OCI-M2 (cell line): Measurements from ENCODE around the gene FOXP3.

Source experiments
- DNase-seq: peaks from one replicate; lab custom pipeline; 2025; ENCODE audit not compliant: unreplicated experiment; lab: John Stamatoyannopoulos, UW

FOXP3 gene

DNA sequence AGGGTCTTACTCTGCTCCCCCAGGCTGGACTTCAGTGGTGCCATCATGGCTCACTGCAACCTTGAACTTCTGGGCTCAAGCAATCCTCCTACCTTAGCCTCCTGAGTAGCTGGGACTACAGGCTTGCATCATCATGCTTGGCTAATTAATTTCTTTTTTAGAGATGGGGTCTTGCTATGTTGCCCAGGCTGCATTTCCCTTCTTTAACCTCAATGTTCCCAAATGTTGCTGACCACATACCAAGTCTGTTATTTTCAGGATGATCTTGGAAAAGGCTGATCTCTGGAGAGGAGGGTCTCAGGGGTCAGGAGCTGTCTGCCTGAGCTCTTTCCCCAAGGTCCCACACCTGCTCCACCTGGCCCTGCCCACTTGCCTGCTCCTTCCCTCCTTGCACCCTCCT, 44.4 kb downstream of the FOXP3 start:
- no peak for DNase-seq

DNA sequence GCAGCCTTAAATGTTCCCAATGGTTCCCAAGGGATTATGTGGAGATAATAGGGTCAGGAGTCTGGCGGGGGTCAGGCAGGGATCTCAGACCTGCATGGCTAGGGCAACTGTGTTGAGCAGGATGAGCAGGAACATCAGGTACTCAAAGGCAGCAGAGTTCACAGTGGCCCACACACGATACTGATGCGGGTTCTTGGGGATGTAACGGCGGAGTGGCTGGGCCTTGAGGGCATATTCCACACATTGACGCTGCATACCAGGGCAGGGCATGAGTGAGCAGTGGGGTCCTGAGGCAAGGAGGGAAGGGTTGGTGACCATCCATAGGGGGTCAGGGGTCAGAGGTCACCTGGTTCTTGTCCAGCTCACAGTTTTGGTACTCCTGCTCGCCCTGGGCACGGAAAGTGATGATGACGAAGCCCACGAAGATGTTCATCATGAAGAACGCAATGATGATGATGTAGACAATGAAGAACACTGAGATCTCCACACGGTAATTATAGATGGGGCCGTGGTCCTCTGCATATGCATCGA, 49.4 kb downstream of the FOXP3 start:
- no peak for DNase-seq

DNA sequence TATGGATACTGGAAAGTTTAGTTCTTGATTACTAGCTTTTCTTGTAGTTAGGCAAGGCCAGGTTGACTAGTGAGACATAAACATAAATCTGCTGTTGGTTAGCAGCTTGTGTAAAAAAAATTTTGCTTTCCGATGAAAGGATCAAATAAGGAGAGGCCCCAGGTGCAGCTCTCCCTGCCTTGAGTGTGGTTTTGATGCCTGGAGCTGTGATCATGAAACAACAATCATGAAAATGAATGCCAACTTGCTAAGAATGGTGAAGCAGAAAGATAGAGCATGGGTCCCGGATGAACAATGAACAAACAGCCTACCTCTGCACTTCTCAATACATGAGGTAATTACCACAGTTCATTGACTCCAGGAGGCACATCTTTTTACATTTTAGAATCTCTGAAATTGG, 50.1 kb downstream of the FOXP3 start:
- no peak for DNase-seq

DNA sequence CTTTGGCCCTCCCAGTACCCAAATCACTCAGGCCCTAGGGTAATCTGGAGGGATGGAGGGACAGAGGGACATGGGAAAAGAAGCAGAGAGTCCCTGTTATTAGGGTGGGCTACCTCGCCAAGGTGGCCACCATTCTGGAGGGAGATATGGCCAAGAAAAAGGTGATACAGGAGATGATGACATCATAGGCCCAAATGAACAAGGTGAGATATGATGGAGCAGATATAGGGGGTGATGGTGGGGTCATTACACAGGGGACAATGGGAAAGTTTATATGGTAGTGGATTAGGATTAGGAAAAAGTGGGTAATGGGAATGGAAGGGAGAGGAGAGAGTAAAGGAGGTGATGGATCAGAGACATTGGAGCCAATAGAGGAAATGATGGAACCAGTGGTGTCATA, 51.6 kb downstream of the FOXP3 start:
- no peak for DNase-seq

DNA sequence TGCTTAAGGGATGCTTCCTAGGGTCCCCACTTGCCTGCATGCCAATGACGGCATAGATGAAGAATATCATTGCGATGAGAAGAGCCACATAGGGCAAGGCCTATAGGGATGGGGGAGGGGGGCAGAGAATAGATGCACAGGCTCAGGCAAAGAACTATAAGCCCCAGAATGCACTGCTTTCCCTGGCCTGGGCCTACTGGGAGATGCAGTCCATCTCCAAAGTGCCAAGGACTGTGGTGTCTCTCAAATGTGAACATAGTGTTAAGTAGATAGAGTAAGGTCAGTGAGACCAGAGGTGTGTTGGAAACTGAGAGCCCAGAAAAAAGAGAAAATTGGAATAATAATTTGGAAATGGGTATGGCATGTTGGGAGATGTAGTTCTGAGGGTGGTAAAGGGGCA, 52.3 kb downstream of the FOXP3 start:
- DNase-seq = no peak

DNA sequence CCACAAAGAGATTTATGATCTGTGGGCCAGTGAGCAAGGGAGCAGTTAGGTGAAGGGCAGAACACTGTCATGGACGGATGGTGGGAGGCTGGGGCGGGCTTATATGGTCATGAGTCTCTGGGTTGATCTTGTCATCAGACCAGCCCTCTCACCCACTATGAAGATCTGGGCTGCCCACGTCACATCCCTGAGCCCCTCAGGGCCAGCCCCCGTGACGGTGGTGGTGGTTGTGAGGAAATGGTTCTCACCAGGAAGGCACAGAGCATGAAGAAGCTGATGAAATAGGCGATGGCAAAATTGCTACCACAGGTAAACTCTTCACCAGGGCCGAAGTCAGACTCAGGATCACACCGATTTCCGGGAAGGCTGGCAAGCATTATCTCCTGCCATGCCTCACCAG, 53.4 kb downstream of the FOXP3 start:
- DNase-seq = no peak

DNA sequence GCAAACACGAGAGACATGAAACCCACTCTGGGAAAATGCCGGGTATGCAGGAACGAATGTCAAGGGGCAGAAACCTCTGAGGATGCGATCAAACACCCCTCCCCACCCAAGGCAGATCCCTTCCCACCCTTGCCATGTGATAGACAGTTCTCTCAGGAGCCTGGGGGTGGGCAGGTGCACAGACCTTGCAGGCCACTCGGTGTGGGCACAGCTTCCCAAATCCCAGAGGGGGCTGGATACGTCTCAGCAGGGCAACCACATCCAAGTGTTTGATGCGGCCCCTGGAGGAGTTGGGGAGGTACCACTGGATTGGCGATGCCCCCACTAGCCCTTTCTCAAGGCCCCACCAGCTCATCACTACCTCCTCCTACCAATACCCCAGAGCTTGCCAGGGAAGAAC, 54.1 kb downstream of the FOXP3 start:
- DNase-seq = no peak

DNA sequence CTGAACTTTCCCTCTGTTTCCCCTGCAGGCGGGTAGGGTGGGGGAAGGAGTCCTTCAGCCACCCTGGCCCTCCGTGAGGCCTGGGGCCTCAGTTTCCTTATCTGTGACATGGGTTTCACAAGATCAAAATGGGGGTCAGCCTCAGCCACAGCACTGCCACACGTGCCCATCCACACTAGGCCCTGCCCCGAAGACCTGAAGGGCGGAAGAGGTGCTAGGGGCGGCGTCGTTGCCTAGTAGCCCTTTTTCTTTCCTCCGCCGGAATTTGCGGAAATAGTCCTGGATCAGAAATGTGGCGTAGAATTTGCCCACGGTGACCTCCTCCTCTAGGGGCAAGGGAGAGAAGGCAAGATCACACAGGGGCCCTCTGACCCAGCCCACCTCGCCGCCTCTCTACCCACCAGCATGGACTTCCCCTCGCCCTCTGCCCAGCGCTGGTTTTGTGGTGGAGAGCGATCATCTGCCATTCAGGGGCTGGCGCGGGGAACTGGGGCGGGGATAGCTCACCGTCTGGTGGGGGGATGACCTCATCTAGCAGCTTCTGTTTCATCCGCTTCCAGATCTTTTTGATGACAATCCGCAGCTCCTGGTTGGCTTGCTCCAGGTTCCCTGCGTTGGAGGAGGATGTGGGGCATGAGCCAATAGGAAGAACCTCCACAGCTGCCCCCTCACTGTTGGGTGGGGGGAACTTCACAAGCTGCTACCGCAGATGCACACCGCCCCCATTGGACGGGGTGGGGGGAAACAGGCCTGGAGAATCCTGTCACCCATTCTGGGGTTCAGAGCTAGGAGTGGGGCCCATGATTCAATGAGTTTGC, 54.9 kb downstream of the FOXP3 start:
- DNase-seq = no peak

DNA sequence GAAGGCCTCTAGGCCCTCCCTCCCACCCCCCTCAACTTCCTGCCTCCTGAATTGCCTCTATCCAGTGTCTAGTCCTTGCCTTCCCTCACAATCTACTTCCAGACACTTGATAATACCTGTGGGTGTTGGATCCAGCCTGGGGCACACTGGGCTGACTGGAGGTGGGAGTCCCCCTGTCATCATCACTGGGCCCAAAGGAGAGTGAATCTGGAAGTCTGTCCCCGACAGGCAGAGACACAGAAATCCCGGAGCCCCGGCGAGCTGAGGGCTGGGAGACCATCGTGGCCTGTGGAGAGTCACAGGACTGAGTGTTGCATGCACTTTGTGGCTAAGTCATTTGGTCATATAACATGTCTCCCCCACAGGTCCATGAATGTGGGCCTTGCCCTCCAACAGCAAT, 56.1 kb downstream of the FOXP3 start:
- DNase-seq = no peak

DNA sequence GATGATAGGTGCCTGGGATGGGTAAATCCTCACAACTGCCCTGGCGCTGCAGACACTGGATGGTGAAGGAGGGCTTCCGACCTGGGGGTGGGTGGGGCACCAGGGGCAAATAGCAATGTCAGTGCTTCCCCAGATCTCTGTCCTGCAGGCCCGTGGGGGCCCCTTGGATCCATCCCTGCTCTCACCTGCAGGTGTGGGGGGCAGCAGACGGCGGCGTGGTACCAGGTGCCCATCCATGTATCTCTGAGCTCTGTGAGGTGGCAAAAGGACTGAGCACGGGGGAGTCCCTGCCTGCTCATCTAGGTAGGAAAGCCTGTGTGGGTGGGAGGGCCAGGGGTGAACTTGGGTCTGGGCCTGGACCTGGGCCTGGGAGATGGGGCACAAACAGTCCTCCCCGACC, 58.0 kb downstream of the FOXP3 start:
- DNase-seq = no peak

DNA sequence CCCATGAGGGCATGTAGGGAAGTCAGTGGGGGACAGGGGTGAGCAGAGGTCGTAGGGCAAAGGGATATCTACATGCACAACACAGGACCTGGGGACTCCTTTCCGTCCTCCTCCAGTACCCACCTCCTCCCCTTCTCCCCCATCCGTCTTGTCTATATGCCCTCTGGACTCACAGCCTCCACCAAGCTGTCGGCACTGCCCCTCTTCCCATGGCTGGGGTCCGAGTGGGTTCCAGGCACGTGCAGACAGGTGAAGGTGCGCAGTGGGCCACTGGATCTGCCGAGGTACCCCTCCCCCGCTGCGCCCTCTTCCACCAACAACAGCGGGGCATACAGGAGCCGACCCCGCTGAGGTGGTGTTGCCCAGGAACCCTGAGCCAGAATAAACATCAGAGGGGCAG, 59.1 kb downstream of the FOXP3 start:
- no peak for DNase-seq

DNA sequence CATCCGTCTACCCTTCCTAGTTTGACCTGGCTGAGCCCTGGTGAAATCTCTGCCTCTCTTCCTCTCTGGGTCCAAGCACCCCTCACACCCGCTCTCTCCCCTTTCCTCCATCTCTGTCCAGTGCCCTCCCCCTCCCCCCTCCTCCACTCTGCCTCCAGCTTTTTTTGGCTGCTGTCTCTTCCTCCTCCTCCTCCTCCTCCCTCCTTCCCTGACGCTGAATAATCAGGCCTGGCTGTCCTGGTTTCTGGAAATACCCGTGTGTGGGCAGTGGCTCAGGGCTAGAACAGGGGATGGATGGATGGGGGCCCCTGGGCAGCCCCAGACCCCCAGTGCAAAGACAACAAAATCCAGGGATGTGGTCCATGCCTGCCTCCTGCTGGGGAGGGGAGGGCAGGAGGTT, 59.8 kb downstream of the FOXP3 start:
- DNase-seq = no peak

DNA sequence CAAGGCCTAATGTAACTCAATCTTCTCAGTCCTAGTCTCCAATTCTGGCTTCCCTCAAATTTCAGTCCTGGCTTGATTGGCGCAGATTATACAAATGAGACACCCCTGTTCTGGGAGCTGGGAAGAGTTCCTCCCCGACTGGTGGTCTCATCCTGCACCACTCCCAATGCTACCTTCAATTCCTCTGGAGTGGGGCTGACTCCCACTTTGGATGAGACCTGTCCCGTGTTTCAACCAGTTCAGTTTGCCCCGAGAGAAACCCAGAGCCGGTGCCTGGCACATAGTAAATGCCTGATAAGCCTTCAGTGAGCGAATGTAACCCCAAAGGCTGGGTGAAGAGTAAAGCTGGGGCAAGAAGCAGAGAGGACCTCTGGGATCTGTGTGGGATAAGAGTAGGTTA, 60.5 kb downstream of the FOXP3 start:
- DNase-seq = no peak

DNA sequence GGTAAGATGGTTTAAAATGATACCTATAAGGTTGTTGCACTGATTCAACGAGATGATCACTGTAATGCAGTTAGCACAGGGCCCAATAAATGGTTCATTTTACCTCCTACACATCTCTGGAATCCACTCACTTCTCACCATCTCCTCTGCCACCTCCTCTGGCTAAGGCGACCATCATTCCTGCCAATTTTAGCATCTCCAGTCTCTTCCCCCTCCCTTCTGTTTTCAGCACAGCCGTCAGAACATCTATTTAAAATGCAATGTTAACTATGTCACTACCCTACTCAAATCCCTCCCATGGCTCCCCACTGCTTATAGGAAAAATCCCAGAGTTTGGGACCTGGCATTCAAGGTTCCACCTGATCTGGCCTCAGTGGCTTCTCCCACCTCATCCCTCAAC, 61.0 kb downstream of the FOXP3 start:
- DNase-seq = no peak

DNA sequence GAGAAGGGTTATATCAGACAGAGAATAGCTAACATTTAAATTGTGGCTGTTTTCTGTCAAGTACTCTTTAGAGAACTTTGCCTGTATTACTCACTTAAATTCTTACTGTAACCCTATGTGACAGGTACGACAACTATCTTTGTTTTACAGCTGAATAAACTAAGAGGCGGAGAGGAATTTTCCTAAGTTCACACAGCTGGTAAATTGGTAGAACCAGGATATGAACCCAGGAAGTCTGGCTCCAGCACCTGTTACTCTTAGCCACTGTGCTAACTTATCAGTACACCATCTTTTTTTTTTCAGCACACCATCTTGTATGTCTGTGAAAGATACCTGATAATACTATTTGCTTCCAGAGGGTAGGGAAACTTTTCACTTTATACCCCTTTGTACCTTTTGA, 62.5 kb downstream of the FOXP3 start:
- no peak for DNase-seq
